SIG-M5 treated with dmso at 0.1 percent for 504 hours (cell line): ENCODE results near the gene NCKAP5.

ENCODE experiments used
- DNase-seq: peaks from one replicate; lab custom pipeline; 2025; ENCODE audit not compliant: unreplicated experiment; lab: John Stamatoyannopoulos, UW

The NCKAP5 gene

GRCh38 chr2:133432778-133433177 lies 135.5 kb downstream of the NCKAP5 start:
- no peak for DNase-seq

- no peak for DNase-seq
Observed at GRCh38 chr2:133431289-133431688, 137.0 kb downstream of the NCKAP5 start.

GRCh38 chr2:133426791-133427190 lies 141.5 kb downstream of the NCKAP5 start:
- DNase-seq = no peak

- no peak for DNase-seq
Observed at GRCh38 chr2:133425612-133426011, 142.7 kb downstream of the NCKAP5 start.

- no peak for DNase-seq
Observed at GRCh38 chr2:133424876-133425275, 143.4 kb downstream of the NCKAP5 start.

GRCh38 chr2:133422931-133423351 lies 145.3 kb downstream of the NCKAP5 start:
- DNase-seq = no peak

- DNase-seq = no peak
Observed at GRCh38 chr2:133421516-133422324, 146.5 kb downstream of the NCKAP5 start.

GRCh38 chr2:133420788-133421187 lies 147.5 kb downstream of the NCKAP5 start:
- DNase-seq = no peak

GRCh38 chr2:133418671-133419070 lies 149.6 kb downstream of the NCKAP5 start:
- no peak for DNase-seq

- no peak for DNase-seq
Observed at GRCh38 chr2:133418021-133418420, 150.2 kb downstream of the NCKAP5 start.

GRCh38 chr2:133417415-133417814 lies 150.8 kb downstream of the NCKAP5 start:
- no peak for DNase-seq

GRCh38 chr2:133416736-133417135 lies 151.5 kb downstream of the NCKAP5 start:
- DNase-seq = no peak

GRCh38 chr2:133416146-133416545 lies 152.1 kb downstream of the NCKAP5 start:
- no peak for DNase-seq

- no peak for DNase-seq
Observed at GRCh38 chr2:133415210-133415876, 152.9 kb downstream of the NCKAP5 start.

GRCh38 chr2:133414486-133415209 lies 153.6 kb downstream of the NCKAP5 start:
- no peak for DNase-seq

- no peak for DNase-seq
Observed at GRCh38 chr2:133413863-133414262, 154.4 kb downstream of the NCKAP5 start.

GRCh38 chr2:133412694-133413093 lies 155.6 kb downstream of the NCKAP5 start:
- no peak for DNase-seq

- DNase-seq = no peak
Observed at GRCh38 chr2:133411857-133412256, 156.4 kb downstream of the NCKAP5 start.

GRCh38 chr2:133411101-133411500 lies 157.2 kb downstream of the NCKAP5 start:
- no peak for DNase-seq

- DNase-seq = no peak
Observed at GRCh38 chr2:133409581-133410285, 158.5 kb downstream of the NCKAP5 start.

- no peak for DNase-seq
Observed at GRCh38 chr2:133408671-133409070, 159.6 kb downstream of the NCKAP5 start.
